ENCODE data around the gene FHAD1.
"Not testable (repeated sequence)": the region's sequence is repeated elsewhere in the genome, so short reads cannot be mapped to it uniquely, and the experiment has no call there.

Gene FHAD1

GRCh38 chr1:15277933-15278332 lies 30.9 kb downstream of the FHAD1 start:
- DNase-seq = no peak

GRCh38 chr1:15279576-15280230 lies 32.7 kb downstream of the FHAD1 start:
- DNase-seq = no peak

GRCh38 chr1:15280416-15280815 lies 33.4 kb downstream of the FHAD1 start:
- no peak for DNase-seq

- no peak for DNase-seq
Measured at GRCh38 chr1:15282038-15282437, 35.0 kb downstream of the FHAD1 start.

- no peak for DNase-seq
Measured at GRCh38 chr1:15282810-15283474, 35.9 kb downstream of the FHAD1 start.

- DNase-seq = no peak
Measured at GRCh38 chr1:15283526-15283925, 36.5 kb downstream of the FHAD1 start.

GRCh38 chr1:15286452-15286851 lies 39.4 kb downstream of the FHAD1 start:
- no peak for DNase-seq

- DNase-seq = no peak
Measured at GRCh38 chr1:15287035-15287979, 40.3 kb downstream of the FHAD1 start.

- DNase-seq = no peak
Measured at GRCh38 chr1:15288173-15288926, 41.3 kb downstream of the FHAD1 start.

GRCh38 chr1:15289251-15289651 lies 42.2 kb downstream of the FHAD1 start:
- DNase-seq = no peak

- no peak for DNase-seq
Measured at GRCh38 chr1:15290382-15290781, 43.4 kb downstream of the FHAD1 start.

GRCh38 chr1:15295696-15296095 lies 48.7 kb downstream of the FHAD1 start:
- no peak for DNase-seq

GRCh38 chr1:15296585-15297321 lies 49.7 kb downstream of the FHAD1 start:
- DNase-seq = no peak

- DNase-seq = not testable (repeated sequence)
Measured at GRCh38 chr1:15297975-15298374, 51.0 kb downstream of the FHAD1 start.

- no peak for DNase-seq
Measured at GRCh38 chr1:15299179-15299578, 52.2 kb downstream of the FHAD1 start.

GRCh38 chr1:15299806-15300205 lies 52.8 kb downstream of the FHAD1 start:
- DNase-seq = no peak

- DNase-seq = no peak
Measured at GRCh38 chr1:15303935-15304334, 56.9 kb downstream of the FHAD1 start.

GRCh38 chr1:15304708-15305467 lies 57.9 kb downstream of the FHAD1 start:
- DNase-seq = no peak

- no peak for DNase-seq
Measured at GRCh38 chr1:15305468-15305770, 58.4 kb downstream of the FHAD1 start.

- not testable (repeated sequence) for DNase-seq
Measured at GRCh38 chr1:15306352-15306751, 59.3 kb downstream of the FHAD1 start.

GRCh38 chr1:15308135-15308534 lies 61.1 kb downstream of the FHAD1 start:
- DNase-seq = no peak
